Measurements from ENCODE around the gene TCHHL1.
"Not testable (repeated sequence)": the region's sequence is repeated elsewhere in the genome, so short reads cannot be mapped to it uniquely, and the experiment has no call there.

The TCHHL1 gene

DNA sequence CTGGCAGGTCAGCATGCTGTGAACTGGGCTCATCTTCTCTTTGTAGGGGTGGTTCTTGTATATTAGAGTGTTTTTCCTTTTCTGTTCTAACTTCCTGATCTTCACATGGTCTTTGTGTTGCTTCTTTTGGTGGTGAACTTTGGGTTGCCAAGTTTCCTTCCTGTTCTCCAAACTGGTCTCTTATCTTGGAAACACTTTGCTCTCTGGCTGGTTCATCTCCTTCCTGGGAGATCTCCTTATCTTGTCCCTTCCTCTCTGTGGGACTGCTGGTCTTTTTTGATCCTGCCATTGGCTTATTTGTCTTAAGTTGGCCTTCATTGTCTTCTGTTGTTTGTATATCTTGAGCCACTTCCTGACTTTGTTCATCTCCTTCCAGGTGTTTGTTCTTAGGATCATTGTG is 2.1 kb downstream of the TCHHL1 start:
- no peak for DNase-seq (ENCODE audit: low read depth in 2 of 2)

DNA sequence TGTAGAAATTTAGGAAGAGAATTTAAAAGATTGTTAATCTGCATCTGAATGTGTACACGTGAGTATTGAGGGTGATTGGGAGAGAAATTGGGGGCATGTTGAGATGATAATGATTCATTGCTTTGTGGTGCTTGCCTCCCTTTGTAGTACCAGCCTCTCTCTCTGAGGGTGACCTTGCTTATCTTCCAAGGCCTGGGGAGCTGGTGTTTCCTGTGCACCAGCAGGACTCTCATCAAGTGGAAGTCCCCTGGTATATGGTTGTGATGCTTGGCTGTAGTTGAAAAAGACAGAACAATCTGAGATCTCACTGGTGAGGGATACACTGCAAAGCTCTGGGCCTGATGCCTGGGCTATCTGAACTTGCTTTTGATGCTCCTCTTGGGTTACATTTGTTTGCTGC is 4.0 kb downstream of the TCHHL1 start:
- DNase-seq (ENCODE audit: low read depth in 2 of 2): no peak

DNA sequence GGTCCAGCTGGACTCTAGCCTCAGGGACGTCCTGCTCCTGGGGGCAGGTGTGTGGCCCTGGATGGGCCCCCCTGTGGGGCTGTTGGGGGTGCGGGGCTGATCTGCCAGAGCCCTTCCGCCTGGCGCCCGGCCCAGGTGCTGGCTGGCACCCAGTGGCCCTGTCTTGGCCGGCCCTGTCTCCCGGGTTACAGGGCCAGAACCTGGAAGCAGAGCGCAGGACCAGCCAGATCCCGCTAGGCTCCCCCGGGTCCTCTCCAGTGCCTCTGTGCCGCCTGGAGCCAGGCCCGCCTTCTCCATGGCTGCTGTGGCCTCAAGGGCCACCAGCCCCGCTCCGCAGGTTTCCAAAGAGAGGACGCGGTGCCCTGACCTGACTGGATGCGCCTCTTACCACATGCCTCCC is 7.8 kb downstream of the TCHHL1 start:
- not testable (repeated sequence) for DNase-seq (ENCODE audit: low read depth in 2 of 2)

DNA sequence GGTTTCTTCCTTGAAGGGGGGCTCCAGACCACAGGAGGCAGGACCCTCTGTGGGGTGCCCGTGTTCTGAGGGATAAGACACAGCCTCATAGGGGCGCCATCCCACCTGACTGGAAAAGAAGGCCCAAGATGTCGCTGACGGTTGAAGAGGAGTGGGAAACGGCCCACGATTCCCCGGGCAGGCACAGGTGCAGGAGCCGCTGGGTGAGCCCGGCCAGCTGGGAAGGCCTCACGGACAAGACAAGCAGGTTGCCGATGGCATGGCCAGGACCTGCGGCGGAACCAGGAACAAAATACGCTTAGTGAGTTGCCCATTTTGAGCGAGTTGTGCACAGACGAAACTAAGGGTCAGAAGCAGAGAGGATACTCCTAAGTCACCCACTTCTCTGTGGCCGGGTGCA is 8.4 kb downstream of the TCHHL1 start:
- not testable (repeated sequence) for DNase-seq (ENCODE audit: low read depth in 2 of 2)

DNA sequence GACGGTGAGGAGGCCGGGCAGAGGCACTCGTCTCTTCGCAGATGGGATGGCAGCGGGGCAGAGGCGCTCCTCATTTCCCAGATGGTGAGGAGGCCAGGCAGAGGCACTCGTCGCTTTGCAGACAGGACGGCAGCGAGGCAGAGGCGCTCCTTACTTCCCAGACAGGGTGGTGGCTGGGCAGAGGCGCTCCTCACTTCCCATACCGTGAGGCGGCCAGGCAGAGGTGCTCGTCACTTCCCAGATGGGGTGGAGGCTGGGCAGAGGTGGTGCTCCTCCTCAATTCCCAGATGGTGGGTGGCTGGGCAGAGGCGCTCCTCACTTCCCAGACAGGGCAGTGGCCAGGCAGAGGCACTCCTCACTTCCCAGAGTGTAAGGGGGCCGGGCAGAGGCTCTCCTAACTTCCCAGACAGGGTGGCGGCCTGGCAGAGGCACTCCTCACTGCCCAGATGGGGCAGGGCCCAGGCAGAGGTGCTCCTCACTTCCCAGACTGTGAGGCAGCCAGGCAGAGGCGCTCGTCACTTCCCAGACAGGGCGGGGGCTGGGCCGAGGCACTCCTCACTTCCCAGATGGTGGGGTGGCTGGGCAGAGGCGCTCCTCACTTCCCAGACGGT is 9.9 kb downstream of the TCHHL1 start:
- no peak for DNase-seq (ENCODE audit: low read depth in 2 of 2)

DNA sequence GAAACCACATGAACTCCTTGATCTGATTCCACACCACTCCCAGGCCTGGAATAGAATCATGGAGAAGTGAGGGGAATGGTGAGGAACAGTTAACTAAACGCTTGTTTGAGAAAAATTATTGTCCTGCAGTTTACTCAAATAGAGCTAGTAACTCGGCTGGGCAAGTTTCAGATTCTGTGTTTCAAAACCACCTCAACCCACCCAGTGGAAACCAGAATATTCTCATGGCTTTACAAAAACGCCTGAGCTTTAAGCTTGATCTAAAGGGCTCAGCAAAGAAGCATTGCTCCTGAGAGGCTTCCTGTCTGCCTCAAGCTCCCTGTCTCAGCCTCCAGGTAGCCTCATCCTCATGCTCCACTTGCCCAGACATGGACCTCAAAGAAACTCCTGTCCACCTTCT is 16.6 kb downstream of the TCHHL1 start:
- no peak for DNase-seq (ENCODE audit: low read depth in 2 of 2)

DNA sequence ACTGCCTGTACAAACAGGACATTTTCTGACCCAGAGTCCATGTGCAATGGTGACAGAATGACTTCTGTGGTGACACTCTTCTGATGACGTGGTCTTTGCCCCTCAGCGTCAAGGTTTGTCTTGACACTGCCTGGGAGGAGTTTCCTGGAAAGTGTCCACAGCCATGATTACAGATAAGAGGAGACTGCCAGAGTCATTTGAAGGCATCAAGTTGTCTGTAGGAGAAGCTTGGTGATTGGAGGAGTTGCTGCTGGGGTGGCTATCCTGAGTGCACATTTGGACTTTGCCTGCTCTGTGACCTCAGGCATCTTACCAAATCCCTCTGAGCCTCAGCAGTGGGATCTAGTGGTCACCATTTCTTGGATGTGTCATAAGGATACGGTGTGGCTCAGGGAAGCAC is 17.7 kb downstream of the TCHHL1 start:
- no peak for DNase-seq (ENCODE audit: low read depth in 2 of 2)

DNA sequence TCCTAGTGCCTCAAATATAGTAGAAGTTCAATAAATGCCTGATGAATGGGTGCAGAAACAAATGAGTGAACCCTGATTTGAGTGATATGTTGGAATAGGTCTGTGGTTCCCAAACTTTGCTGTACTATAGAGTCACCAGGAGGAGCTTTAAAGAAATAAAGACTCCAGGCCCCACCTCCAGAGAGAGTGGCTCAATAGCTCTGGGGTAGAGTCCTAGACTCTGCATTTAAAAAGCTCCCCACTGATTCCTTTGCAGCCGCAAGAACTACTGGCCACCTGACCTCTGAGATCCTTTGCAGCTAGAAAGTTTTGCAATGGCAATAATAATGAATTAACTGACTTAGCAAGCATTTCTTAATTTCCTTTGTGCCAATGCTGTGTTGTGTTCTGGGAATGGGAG is 20.9 kb downstream of the TCHHL1 start:
- DNase-seq (ENCODE audit: low read depth in 2 of 2): no peak

DNA sequence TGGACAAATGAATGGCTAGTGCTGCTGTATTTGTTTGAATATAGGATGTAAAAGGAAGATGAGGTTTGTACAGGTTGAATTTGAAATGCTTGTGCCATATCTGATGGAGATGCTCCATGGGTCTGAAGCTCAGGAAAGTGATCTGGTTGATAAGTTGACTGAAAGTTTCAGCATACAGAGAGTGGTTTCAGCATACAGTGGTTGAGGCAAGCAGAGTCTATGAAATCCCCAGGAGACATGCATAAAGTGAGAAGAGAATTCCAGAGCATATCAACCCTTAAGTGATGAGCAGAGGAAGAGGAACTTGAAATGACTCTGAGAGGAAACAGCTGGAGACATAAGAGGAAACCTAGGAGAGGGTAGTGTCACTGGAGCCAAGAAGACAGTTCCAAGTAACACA is 21.7 kb downstream of the TCHHL1 start:
- DNase-seq (ENCODE audit: low read depth in 2 of 2): no peak

DNA sequence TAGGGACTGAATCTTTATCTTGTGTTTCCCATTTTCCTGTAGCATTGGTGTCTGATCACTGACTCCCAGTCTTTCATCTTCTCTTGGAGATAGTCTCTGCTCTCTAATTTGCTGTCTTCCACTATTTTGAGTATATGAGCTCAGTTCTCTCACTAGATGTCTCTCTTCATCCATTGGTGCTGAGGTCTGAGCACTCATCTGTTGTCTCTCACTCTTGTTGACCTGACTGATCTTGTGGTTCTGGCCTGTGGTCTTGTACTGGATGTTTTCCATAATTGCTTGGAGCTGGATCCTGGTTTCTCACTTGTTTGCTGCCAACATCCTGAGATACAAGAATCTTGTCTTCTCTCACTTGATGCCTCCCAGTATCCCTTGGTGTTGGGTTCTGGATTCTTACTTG is 26.9 kb downstream of the TCHHL1 start:
- no peak for DNase-seq (ENCODE audit: low read depth in 2 of 2)

DNA sequence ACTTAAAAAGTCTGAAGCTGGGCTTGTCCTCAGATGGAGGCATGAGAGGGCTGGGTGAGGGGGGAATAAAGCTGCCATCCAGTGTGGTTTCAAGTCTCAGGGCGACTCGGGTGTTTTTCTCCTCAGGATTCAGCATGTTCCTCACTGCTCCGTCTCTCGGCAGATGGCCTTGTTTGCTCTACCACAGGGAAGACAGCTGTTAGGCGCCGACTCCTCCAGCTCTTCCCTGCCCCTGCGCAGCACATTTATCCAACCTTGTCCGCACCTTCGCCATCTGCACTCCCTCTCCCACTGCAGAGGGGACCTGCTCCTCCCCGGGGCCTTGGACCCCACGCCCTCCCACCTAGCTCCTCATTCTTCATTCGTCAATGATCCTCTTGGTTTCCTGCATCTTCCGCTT is 35.5 kb downstream of the TCHHL1 start:
- no peak for DNase-seq (ENCODE audit: low read depth in 2 of 2)

DNA sequence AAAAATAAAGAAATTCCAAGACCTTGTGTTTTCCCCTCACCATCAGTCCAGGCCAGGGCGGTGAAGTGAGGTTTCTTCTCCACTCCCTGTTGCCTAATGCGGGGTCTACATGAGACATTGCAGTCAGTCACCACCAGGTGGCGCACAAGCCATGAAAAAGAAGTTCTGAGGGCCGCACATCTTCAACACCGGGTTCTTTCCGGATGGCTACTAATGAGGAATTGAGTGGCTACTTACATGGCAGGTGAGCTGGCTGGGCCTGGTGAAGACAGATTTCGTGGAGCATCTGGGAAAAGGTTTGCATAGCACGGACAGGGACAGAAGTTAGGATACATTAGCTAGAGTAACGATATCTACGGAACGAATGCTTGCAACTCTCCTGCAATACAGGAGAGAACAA is 36.3 kb downstream of the TCHHL1 start:
- peak; percentile 72 to 88 for DNase-seq (ENCODE audit: low read depth in 2 of 2)

DNA sequence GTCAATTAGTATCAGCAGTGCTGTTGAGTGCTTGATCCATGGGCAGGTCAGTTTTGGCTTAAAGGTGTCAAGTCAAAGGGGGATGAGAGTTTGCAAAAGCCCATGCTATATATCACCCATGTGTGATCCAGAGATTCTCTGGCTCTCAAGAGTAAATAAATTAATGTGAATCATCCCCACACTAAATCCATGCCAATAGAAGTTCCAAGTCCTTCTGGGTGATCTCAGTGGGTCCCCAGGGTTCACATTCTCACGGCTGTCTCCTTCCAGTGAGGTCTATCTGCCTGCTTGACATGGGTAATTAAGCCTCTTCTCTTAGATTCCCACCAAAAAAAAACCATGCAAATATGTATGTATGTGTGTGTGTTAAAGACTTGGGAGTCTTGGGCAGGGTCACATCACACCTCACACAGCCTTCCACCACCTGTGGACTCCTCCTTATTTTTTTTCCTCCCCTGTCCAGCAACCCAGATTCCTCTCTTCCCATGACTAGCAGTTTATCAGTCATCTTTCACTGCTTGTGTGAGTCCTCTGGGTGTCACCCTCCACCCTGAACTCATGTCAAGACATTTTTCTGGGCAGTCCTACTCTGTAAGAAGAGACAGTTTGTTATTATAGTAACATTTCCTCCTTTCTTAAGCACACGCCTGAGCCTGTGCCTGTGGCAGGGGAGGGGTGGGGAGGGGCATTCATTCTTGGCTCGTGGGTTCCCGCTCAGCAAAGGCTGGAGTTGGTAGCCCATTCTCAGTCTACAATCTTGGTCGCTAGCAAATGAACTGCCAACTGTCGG is 37.8 kb downstream of the TCHHL1 start:
- no peak for DNase-seq (ENCODE audit: low read depth in 2 of 2)

DNA sequence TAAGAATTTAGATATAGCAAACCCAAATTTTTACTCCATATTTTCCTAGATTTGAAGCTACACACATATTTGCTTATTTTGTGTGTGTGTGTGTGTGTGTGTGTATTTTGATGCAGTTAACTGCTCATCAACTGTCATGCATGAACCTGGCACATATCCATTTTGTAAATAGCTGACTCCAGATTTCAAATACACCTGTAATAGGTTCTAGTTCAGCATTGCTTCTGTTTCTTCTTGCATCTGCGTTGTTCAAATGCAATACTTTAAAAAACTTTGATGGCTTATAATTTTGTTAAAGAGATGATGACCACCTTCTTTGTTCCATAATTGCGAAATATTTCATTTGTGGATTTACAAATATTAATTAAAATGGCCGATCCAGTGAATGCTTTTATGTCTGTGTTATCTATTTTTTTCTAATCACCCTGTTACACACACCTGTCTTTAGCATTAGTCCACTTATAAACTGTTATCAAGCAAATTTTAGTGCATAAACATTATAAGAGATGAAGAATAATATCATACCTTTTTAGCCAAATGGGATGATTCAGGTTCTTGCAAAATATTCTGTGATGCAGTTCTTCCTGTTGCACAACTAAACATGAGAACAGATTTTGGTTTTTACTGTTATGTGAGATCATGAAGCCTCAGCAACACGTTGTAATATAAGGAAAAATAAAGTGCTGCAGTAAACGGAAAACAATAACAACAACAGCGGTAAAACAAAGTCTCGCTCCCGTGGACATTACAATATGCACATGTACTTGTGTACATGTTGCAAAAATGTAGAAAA is 39.4 kb downstream of the TCHHL1 start:
- DNase-seq (ENCODE audit: low read depth in 2 of 2): no peak

DNA sequence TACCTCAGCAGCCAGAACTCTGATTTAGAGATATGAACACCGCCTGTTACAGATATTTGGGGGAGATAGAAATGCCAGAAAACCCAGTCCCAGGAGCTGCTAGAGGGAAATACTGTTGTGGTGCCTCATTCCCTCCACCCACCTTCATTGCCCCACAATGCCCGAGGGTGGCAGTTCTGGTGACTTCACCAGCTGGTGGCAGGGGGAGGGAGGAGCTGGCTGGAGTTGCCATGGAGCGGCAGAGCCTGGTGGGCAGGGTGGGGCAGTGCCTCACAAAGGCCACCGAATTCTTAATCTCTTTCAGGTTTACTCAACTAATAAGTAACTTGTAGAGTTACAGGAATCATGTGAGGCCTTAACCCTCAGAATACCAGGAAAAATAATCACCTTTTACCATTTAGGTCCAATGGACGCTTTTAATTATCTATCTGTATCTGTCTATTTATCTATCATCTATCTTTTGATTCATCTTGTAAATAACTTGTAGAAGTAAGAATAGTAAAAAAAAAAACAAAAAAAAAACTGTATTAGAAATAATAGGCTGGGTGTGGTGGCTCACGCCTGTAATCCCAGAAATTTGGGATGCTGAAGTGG is 40.4 kb downstream of the TCHHL1 start:
- DNase-seq (ENCODE audit: low read depth in 2 of 2): peak in 1 of 2 donors; percentile 45

DNA sequence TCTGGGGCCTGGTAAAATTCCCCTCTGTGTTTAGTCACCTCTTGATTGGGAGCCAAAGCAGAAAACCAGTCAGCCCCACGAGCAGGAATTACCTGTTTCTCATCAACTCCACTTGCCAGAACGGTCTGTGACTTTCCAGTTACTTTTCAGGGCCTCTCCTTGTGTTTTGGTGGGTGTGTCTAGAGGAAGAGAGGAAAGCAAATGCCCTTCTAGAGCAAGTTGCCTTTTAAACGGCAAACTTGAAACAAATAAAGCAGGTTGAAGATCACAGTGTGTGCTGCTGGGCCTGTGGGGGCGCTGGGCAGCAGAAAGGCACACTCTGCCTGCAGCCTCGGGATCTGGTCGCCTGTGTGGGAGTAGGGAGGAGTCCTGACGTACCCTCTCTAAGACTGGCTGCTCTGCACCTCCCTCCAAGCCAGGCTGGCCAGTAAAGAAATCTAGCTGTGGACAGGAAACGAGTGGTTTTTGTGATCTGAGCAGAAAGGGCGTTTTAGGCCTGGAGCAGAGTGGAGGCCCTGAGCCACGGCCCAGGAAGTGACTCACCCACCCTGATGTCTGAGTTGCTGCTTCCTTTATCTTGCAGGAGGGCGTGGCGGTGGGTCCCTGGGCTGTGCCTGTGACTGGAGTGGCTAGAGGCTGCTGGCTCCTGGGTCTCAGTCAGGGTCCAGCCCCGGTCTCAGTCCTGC is 41.0 kb downstream of the TCHHL1 start:
- DNase-seq (ENCODE audit: low read depth in 2 of 2): peak; percentile 76 to 78

DNA sequence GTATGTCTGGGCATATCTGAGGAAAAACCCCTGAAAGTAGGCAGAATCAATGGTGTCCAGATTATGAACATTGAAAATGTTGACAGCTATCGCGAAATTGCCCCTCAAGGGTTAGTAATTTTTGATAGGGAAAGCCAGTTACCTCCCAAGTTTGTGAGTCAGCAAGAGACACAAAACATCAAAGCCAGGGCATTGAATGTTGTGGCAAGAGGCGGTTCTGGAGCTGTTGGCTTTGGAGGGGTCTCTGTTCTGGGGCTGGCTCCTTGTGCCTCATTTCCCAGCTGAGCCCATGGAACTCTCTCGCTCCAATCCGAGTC is 41.5 kb downstream of the TCHHL1 start:
- DNase-seq (ENCODE audit: low read depth in 2 of 2): no peak

DNA sequence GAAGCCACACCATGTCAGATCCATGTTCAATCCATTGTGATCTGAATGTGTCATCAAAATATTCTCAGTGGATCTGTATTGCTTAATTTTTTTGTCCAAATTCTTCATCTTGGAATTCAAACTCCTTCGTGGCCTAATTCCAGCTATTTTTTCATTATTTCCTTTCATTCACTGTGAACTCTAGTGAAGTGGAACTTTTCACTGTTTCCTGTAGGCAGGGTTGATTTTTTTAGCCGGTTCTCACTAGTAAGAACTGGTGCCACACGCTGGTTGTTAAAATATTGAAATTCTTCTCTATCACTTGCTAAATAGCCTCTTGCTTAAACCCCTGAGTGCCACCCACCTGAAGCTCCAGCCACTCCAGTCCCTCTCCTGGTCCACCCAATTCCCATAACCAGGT is 44.5 kb downstream of the TCHHL1 start:
- DNase-seq (ENCODE audit: low read depth in 2 of 2): no peak

DNA sequence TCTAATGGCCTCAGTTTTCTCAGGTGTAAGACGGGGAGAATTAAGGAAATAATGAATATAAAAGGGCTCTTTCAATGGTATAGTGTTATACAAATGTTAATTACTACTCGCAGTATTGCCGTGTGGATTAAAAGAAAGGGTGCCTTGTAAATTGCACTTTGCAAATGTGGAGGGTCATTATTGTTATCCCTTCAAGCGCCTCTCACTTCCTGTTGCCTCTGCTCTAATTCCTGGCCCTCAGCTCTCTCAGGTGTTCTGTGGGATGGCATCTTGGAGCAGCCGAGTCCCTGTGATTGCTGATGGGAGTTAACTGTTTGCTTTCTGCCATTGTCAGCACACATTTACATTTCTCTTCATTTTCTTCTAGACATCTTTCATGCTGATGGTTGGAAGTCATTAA is 45.0 kb downstream of the TCHHL1 start:
- no peak for DNase-seq (ENCODE audit: low read depth in 2 of 2)

DNA sequence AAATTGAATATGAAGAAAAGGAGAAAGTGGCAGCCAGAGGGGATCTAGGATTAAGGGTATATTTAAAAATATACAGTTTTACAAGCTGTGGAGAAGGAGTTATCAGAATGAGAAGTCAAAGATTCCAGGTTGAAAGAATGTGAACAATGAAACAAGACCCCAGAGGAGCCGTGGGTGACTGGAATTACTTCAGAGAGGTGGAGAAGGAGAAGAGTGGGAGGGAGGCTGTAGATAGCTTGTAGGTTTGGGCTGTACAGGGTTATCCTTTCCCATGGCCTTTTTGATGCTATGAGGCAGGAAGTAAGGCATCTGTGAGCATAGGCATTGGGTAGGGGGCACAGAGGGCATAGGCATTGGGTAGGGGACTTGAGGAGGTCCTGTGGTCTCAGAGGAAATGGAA is 46.8 kb downstream of the TCHHL1 start:
- DNase-seq (ENCODE audit: low read depth in 2 of 2): no peak

DNA sequence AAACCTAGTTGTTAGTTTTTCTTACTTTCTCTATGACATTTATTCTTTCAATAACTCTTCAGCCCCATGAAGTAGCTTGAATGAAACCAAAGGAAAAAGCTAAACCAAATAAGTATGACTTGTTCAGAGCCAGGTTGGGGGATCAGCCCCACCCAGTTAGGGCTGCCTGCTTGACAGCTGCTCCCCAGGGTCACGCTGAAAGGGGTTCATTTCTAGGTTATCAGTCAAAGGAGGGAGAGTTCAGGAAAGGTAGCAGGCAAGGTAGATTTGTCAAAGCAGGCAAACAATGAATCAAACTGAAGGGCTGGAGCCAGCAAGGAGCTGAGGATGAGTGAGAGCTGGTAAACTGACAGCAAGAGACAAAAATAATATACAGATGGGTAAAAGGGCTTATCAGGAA is 49.0 kb downstream of the TCHHL1 start:
- no peak for DNase-seq (ENCODE audit: low read depth in 2 of 2)

DNA sequence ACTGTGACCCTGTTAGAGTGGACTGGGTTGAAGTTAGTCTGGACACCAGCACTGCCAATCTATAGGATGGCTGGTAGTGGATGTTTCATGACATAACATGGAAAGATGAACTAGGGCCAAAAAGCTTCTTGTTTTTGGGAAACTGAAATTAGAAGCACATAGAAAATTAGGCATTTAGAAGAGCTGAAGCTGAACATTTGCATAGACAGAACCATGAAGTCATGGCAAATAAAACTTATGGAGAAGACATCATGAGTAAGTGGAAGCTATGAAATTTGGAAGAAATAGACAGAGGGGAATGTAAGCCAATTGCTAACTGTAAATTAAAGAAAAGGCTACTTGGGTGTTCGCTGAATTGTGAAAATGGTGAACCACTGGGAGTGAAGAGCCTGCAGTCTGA is 49.4 kb downstream of the TCHHL1 start:
- DNase-seq (ENCODE audit: low read depth in 2 of 2): no peak
